HG03039 (cell line): ENCODE measurements around the gene MTREX.

Experiments
- ATAC-seq: cut with Tn5 transposase; IDR thresholded peaks from one replicate; pipeline ENCODE4 v1.9.1; 2021; ENCODE audit warnings: mild to moderate bottlenecking, moderate library complexity; ENCODE audit not compliant: unreplicated experiment

Gene MTREX

DNA sequence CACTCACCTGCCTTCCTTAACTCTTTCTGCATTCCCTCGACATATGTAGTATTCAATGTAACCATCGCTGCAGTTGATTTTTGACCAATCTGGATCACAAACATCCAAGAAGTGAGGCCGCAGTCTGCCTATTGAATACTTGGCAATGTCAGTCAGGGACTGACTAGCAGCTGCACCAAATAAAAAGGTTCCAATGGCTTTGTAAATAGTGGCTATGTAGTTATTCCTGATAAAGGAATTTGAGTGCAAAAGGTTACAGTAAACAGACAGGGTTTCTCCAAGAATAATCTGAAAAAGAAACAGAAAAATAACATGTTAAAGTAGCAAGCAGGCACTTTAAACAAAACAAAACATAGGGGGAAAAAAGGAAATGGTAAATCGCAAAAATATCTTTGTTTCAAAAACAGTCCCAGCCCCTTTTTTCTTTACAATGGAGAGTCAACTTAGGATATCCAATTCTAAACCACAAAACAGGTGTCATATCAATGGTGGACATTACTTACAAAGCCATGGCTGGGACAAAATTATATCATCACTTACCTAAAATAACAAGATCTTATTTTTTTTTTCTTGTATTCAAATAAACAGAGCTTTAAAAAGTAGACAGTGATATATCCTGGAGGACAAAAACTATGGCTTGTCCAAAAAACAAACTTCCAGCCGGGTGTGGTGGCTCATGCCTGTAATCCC, 160.2 kb downstream of the MTREX start:
- ATAC-seq = no peak

DNA sequence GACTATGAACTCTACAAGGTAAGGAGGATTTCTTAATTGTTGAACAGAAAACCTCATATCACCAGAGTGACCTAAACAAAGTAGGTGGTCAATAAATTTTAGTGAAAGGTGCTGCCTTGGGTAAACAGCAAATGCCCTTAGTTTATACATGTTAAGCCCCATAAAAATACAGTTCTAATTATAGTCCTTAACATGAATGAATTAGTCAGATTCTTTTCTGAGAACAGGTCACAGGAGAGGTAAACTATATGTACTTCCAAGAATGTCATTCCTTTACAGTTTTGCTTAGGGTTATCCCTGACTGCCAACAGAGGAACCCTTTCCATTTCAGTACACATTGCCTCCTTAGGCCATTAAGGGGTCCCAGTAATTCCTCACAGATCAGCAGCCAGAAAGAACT, 162.1 kb downstream of the MTREX start:
- ATAC-seq = no peak

DNA sequence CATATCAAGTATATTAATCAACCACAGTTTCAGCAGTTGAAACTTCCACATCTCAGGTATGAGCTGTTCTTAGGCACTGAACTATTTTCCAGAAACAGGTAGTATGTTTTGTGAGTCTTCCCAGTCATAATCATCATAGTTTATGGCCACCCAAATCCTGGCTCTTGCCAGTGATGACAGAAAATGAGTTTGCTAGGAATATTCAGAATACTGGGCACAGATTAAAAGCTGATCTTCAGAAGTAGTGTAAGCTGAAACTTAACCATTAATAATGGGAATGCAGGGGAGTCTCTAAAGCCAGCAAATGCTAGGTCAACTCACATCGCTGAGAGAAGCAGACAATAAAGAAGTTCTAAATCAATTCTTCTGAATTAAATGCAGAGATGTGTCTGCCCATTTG, 162.5 kb downstream of the MTREX start:
- ATAC-seq = no peak

DNA sequence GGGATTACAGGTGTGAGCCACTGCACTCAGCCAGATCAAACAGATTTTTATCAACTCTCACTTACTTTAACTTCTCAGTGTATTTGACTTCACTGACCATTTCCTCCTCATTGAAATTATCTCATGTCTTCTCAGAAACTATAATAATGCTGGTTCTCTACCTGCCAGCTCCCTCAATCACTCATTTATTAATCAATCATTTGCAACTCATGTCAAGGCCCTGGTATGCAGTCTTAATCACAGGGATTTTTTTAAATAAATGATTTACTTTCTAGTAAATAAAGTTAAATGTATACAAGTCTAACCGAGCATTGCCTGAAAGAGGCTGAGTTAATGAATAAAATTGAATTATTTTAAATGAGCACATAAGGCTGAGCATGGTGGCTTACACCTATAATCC, 163.7 kb downstream of the MTREX start:
- no peak for ATAC-seq

DNA sequence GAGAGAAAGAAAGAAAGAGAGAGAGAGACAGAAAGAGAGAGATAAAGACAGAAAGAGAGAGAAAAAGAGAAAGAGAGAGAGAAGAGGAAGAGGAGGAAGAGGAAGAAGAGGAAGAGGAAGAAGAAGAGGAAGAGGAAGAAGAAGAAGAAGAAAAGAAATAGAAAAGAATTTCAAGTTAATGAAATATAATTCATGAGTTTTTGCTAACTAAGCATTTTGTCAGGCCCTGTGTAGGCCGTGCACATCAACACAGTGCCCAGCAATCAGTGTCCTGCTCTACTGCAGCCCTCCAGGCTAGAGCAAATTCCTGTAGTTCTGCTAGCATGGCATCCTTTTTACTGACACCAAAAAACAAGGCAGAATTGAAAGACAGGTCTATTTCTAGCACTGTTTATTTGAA, 164.9 kb downstream of the MTREX start:
- ATAC-seq = no peak
